ENCODE data around the gene SMDT1. TPM values are rescaled to one million over a fixed set of nuclear protein-coding genes. Genes with fewer than 3 reads are reported as not detected.

SMDT1 gene
- total and polyA plus RNA-seq, 2 donors (not counting 1 experiment from before 2014, with no cell fraction given), result 122 to 140 TPM

GRCh38 chr22:42131562-42131961, 52.1 kb downstream of the SMDT1 start:
- H3K4me1 ChIP-seq (ENCODE audit: control insufficient read depth in 2 of 2, insufficient read depth in 2 of 2, low read length in 2 of 2), result no peaks in the 10 kb centered on the region
- DNase-seq (no peak), ATAC-seq (ENCODE audit: low read depth) (no peak)
- WGBS (ENCODE audit: insufficient coverage), result 92% methylated on average over 6 of the region's 8 CpGs
- peaks cover 0 to 5% (median 0%) of the 10 kb centered on the region in 4 experiments for H3K27me3 ChIP-seq (replicated peaks in 1 of 4; ENCODE audit: control extremely low read depth in 1 of 4, control insufficient read depth in 3 of 4, insufficient read depth in 4 of 4, low read length in 3 of 4)
- ChIA-PET POLR2A (no interaction called here), CTCF (no interaction called here)
- no peaks in the 10 kb centered on the region for H3K27me3 Mint-ChIP-seq
- H3K4me3 ChIP-seq (ENCODE audit: control extremely low read depth in 1 of 5, extremely low read depth in 1 of 5, insufficient read depth in 1 of 5, low read depth in 2 of 5, low read length in 4 of 5), result no peak overlapping the region
- no peak overlapping the region for H2AFZ ChIP-seq (ENCODE audit: insufficient read depth, low read depth, low read length, poor library complexity, severe bottlenecking)
- H3K79me2 ChIP-seq (ENCODE audit: control insufficient read depth, insufficient read depth, low read length), result no peaks in the 10 kb centered on the region
- intact Hi-C loops (cut with micrococcal nuclease), result no loop called here
- H3K4me3 Mint-ChIP-seq, result no peak overlapping the region
- no peak overlapping the region for H3K27ac ChIP-seq (ENCODE audit: low read length in 2 of 2)
- H3K4me1 Mint-ChIP-seq, result no peaks in the 10 kb centered on the region
- no peaks in the 10 kb centered on the region for H3K36me3 ChIP-seq (replicated peaks in 1 of 2; ENCODE audit: control extremely low read depth in 1 of 2, control insufficient read depth in 1 of 2, extremely low read depth in 1 of 2, insufficient read depth in 2 of 2, low read length in 1 of 2)
- H4K20me1 ChIP-seq (ENCODE audit: control insufficient read depth, insufficient read depth, low read length, poor library complexity, severe bottlenecking), result no peaks in the 10 kb centered on the region
- H3K9ac ChIP-seq (ENCODE audit: low read length), result no peak overlapping the region
- no peaks in the 10 kb centered on the region for H3K9me3 Mint-ChIP-seq (ENCODE audit: insufficient read depth)
- TF ChIP-seq EZH2 (IDR thresholded peaks at IDR 0.05; ENCODE audit: borderline replicate concordance, insufficient read depth, low read depth, low read length, poor library complexity, severe bottlenecking), result no peak
- TF ChIP-seq CTCF (IDR thresholded peaks at IDR 0.05), result no peak
- H3K4me2 ChIP-seq (replicated peaks; ENCODE audit: low read depth, low read length, poor library complexity, severe bottlenecking), result no peak overlapping the region
- H3K9me3 ChIP-seq (ENCODE audit: control extremely low read depth in 1 of 3, control insufficient read depth in 2 of 3, insufficient read depth in 1 of 3, low read length in 2 of 3), result no peaks in the 10 kb centered on the region
- H3K27ac Mint-ChIP-seq, result no peak overlapping the region

GRCh38 chr22:42132457-42132856, 53.0 kb downstream of the SMDT1 start:
- intact Hi-C loops (cut with micrococcal nuclease), result no loop called here
- Histone ChIP-seq H3K9me3 (ENCODE audit: control extremely low read depth in 1 of 3, control insufficient read depth in 2 of 3, insufficient read depth in 1 of 3, low read length in 2 of 3) (no peaks in the 10 kb centered on the region), H3K79me2 (ENCODE audit: control insufficient read depth, insufficient read depth, low read length) (no peaks in the 10 kb centered on the region), H3K9ac (ENCODE audit: low read length) (no peak overlapping the region), H3K4me1 (ENCODE audit: control insufficient read depth in 2 of 2, insufficient read depth in 2 of 2, low read length in 2 of 2) (no peaks in the 10 kb centered on the region), H3K27me3 (replicated peaks in 1 of 4; ENCODE audit: control extremely low read depth in 1 of 4, control insufficient read depth in 3 of 4, insufficient read depth in 4 of 4, low read length in 3 of 4) (peaks cover 0 to 5% (median 0%) of the 10 kb centered on the region in 4 experiments), H4K20me1 (ENCODE audit: control insufficient read depth, insufficient read depth, low read length, poor library complexity, severe bottlenecking) (no peaks in the 10 kb centered on the region), H3K4me3 (ENCODE audit: control extremely low read depth in 1 of 5, extremely low read depth in 1 of 5, insufficient read depth in 1 of 5, low read depth in 2 of 5, low read length in 4 of 5) (no peak overlapping the region), H3K36me3 (replicated peaks in 1 of 2; ENCODE audit: control extremely low read depth in 1 of 2, control insufficient read depth in 1 of 2, extremely low read depth in 1 of 2, insufficient read depth in 2 of 2, low read length in 1 of 2) (no peaks in the 10 kb centered on the region), H3K4me2 (replicated peaks; ENCODE audit: low read depth, low read length, poor library complexity, severe bottlenecking) (no peak overlapping the region), H2AFZ (ENCODE audit: insufficient read depth, low read depth, low read length, poor library complexity, severe bottlenecking) (no peak overlapping the region), H3K27ac (ENCODE audit: low read length in 2 of 2) (no peak overlapping the region)
- no peak for DNase-seq
- no peaks in the 10 kb centered on the region for H3K4me1 Mint-ChIP-seq
- H3K9me3 Mint-ChIP-seq (ENCODE audit: insufficient read depth), result no peaks in the 10 kb centered on the region
- H3K27me3 Mint-ChIP-seq, result no peaks in the 10 kb centered on the region
- H3K4me3 Mint-ChIP-seq, result no peak overlapping the region
- CTCF ChIA-PET, result no interaction called here
- POLR2A ChIA-PET, result interaction anchor here (0.7 kb wide), 1 partner anchor 352 kb away, joined by 3 read pairs; no protein-coding TSS in a partner anchor
- no peak overlapping the region for H3K27ac Mint-ChIP-seq
- 89% methylated on average over 12 of the region's 13 CpGs for WGBS (ENCODE audit: insufficient coverage)
- ATAC-seq (ENCODE audit: low read depth), result no peak
- TF ChIP-seq EZH2 (IDR thresholded peaks at IDR 0.05; ENCODE audit: borderline replicate concordance, insufficient read depth, low read depth, low read length, poor library complexity, severe bottlenecking) (no peak), CTCF (IDR thresholded peaks at IDR 0.05) (no peak)

Small RNAs within 50 kb of the gene (small RNA-seq; reads per million reads assigned to genes)
- not detected for gene SNORD13P1 (ENCODE audit: insufficient read length, low read depth, low replicate concordance)

Other genes with a start within 250 kb of the SMDT1 start
- 287 and 304 TPM in 2 replicates for gene SREBF2, start 246.6 kb upstream of the SMDT1 start, total RNA-seq
- 106 and 116 TPM in 2 replicates for gene SREBF2, start 246.6 kb upstream of the SMDT1 start, polyA plus RNA-seq
- 46.5 and 54.1 TPM in 2 replicates for gene SHISA8, start 164.6 kb upstream of the SMDT1 start, total RNA-seq
- gene SHISA8, start 164.6 kb upstream of the SMDT1 start, polyA plus RNA-seq, result 5.1 and 22.4 TPM in 2 replicates
- gene TNFRSF13C, start 152.9 kb upstream of the SMDT1 start, total RNA-seq, result 646 and 651 TPM in 2 replicates
- gene TNFRSF13C, start 152.9 kb upstream of the SMDT1 start, polyA plus RNA-seq, result 221 and 227 TPM in 2 replicates
- gene CENPM, start 132.5 kb upstream of the SMDT1 start, total RNA-seq, result 26.0 and 30.7 TPM in 2 replicates
- 34.4 and 43.8 TPM in 2 replicates for gene CENPM, start 132.5 kb upstream of the SMDT1 start, polyA plus RNA-seq
- 0.29 and 0.39 TPM in 2 replicates for gene SEPTIN3, start 110.3 kb upstream of the SMDT1 start, total RNA-seq
- 0.06 and 0.14 TPM in 2 replicates for gene SEPTIN3, start 110.3 kb upstream of the SMDT1 start, polyA plus RNA-seq
- gene WBP2NL, start 80.9 kb upstream of the SMDT1 start, total RNA-seq, result 10.1 and 10.4 TPM in 2 replicates
- 1.6 and 3.2 TPM in 2 replicates for gene WBP2NL, start 80.9 kb upstream of the SMDT1 start, polyA plus RNA-seq
- gene NAGA, start 8.9 kb upstream of the SMDT1 start, total RNA-seq, result 20.2 and 21.0 TPM in 2 replicates
- 7.0 and 13.2 TPM in 2 replicates for gene NAGA, start 8.9 kb upstream of the SMDT1 start, polyA plus RNA-seq
- gene PHETA2, start 5.5 kb upstream of the SMDT1 start, total RNA-seq, result 3.2 and 3.8 TPM in 2 replicates
- 1.1 TPM in 2 replicates for gene PHETA2, start 5.5 kb upstream of the SMDT1 start, polyA plus RNA-seq
- gene NDUFA6, start 11.1 kb downstream of the SMDT1 start, total RNA-seq, result 47.8 and 51.5 TPM in 2 replicates
- gene NDUFA6, start 11.1 kb downstream of the SMDT1 start, polyA plus RNA-seq, result 26.2 and 49.0 TPM in 2 replicates
- gene CYP2D6, start 51.1 kb downstream of the SMDT1 start, total RNA-seq, result 3.9 TPM in 2 replicates
- 3.1 and 7.4 TPM in 2 replicates for gene CYP2D6, start 51.1 kb downstream of the SMDT1 start, polyA plus RNA-seq
- gene TCF20, start 191.0 kb downstream of the SMDT1 start, total RNA-seq, result 67.0 and 81.3 TPM in 2 replicates
- 16.4 and 20.9 TPM in 2 replicates for gene TCF20, start 191.0 kb downstream of the SMDT1 start, polyA plus RNA-seq